HepG2 (cell line): ENCODE measurements around the gene MRFAP1L1. TPM values are rescaled to one million over a fixed set of nuclear protein-coding genes. Genes with fewer than 3 reads are reported as not detected.

Source experiments
- ATF1 ChIP-seq: IDR thresholded peaks from 2 replicates; pipeline ENCODE4 v1.6.1; 2016; ENCODE audit warnings: mild to moderate bottlenecking, control low read depth
- NFATC3 ChIP-seq: sonication (generic); formaldehyde crosslinking; IDR thresholded peaks from 2 replicates; pipeline ENCODE4 v1.5.1; 2020; ENCODE audit warnings: mild to moderate bottlenecking, missing genetic modification reagents
- RARG ChIP-seq: sonication (generic); formaldehyde crosslinking; IDR thresholded peaks from 2 replicates; pipeline ENCODE4 v1.4.0; 2020; ENCODE audit warnings: low read depth, mild to moderate bottlenecking, missing genetic modification reagents
- SAFB2 ChIP-seq: sonication (generic); formaldehyde crosslinking; IDR thresholded peaks from 2 replicates; pipeline ENCODE4 v1.5.1; 2020; ENCODE audit warnings: missing genetic modification reagents, low read depth, mild to moderate bottlenecking, borderline replicate concordance
- SNRNP70 ChIP-seq: fragments of 200-400 bp; formaldehyde crosslinking; IDR thresholded peaks from 2 replicates; pipeline ENCODE4 v1.6.1; 2017; ENCODE audit warnings: mild to moderate bottlenecking, low read depth, low read length, moderate library complexity
- ZBTB20 ChIP-seq: sonication (generic); formaldehyde crosslinking; IDR thresholded peaks from 2 replicates; pipeline ENCODE4 v1.8.1; 2023; ENCODE audit warnings: missing genetic modification reagents, low read depth, mild to moderate bottlenecking, borderline replicate concordance
- ZBTB8A ChIP-seq: sonication (generic); formaldehyde crosslinking; IDR thresholded peaks from 2 replicates; pipeline ENCODE4 v1.4.0; 2020; ENCODE audit warnings: mild to moderate bottlenecking, low read depth, missing genetic modification reagents, borderline replicate concordance
- ZFAT ChIP-seq: sonication (generic); formaldehyde crosslinking; conservative IDR thresholded peaks from 2 replicates; pipeline ENCODE4 v1.8.1; 2023; ENCODE audit warnings: missing genetic modification reagents, inconsistent platforms
- ZFP37 ChIP-seq: sonication (generic); formaldehyde crosslinking; IDR thresholded peaks from 2 replicates; pipeline ENCODE4 v1.4.0; 2020; ENCODE audit warnings: missing genetic modification reagents, borderline replicate concordance
- ZFX ChIP-seq: sonication (generic); formaldehyde crosslinking; IDR thresholded peaks from 2 replicates; pipeline ENCODE4 v1.4.0; 2020; ENCODE audit warnings: mild to moderate bottlenecking, low read depth, missing genetic modification reagents, moderate library complexity
- ZNF775 ChIP-seq: sonication (generic); formaldehyde crosslinking; IDR thresholded peaks from 2 replicates; pipeline ENCODE4 v1.4.0; 2020; ENCODE audit warnings: missing genetic modification reagents, mild to moderate bottlenecking, moderate library complexity, borderline replicate concordance
- polyA plus RNA-seq, 8 experiments: library from polyadenylated mRNA; depleted of rRNA in 3 of 8; stranded (reverse) in 7 of 8; unstranded in 1 of 8; fragments of >200 nt; fragmentation: Illumina TruSeq in 4 of 8; extraction: Trizol in 4 of 8; gene quantifications; 2 replicates each; pipeline versions ENCODE4 v1.2.1 to v1.2.3, GENCODE V29; 2011 to 2016; ENCODE audit warnings: low read depth in 4 of 8, missing spikeins in 1 of 8, mixed read lengths in 1 of 8; ENCODE audit not compliant: insufficient read depth in 1 of 8
- total RNA-seq, 5 experiments: library from RNA; depleted of rRNA; stranded (reverse); fragments of >200 nt; fragmentation: Illumina TruSeq; extraction: Trizol; gene quantifications; 2 replicates each; pipeline ENCODE4 v1.2.3, GENCODE V29; 2016; ENCODE audit warnings: low read depth in 1 of 5
- TF ChIP-seq, protein P1 (sequence below): sonication (generic); formaldehyde crosslinking; IDR thresholded peaks from 2 replicates; pipeline ENCODE4 v1.4.0; 2020; ENCODE audit warnings: mild to moderate bottlenecking, missing genetic modification reagents, borderline replicate concordance
- TF ChIP-seq, protein P2 (sequence below): sonication (generic); formaldehyde crosslinking; IDR thresholded peaks from 2 replicates; pipeline ENCODE4 v1.5.0; 2020; ENCODE audit warnings: mild to moderate bottlenecking, missing genetic modification reagents, borderline replicate concordance
- TF ChIP-seq, protein P3 (sequence below): sonication (generic); formaldehyde crosslinking; IDR thresholded peaks from 2 replicates; pipeline ENCODE4 v1.8.0; 2022; ENCODE audit warnings: missing genetic modification reagents, low read depth, mild to moderate bottlenecking, borderline replicate concordance

MRFAP1L1 gene
- total and polyA plus RNA-seq, 2 of the 13 experiments (the other 11 are each of a cell fraction or from before 2014, with no cell fraction given) = 44.8 to 76.6 TPM

DNA sequence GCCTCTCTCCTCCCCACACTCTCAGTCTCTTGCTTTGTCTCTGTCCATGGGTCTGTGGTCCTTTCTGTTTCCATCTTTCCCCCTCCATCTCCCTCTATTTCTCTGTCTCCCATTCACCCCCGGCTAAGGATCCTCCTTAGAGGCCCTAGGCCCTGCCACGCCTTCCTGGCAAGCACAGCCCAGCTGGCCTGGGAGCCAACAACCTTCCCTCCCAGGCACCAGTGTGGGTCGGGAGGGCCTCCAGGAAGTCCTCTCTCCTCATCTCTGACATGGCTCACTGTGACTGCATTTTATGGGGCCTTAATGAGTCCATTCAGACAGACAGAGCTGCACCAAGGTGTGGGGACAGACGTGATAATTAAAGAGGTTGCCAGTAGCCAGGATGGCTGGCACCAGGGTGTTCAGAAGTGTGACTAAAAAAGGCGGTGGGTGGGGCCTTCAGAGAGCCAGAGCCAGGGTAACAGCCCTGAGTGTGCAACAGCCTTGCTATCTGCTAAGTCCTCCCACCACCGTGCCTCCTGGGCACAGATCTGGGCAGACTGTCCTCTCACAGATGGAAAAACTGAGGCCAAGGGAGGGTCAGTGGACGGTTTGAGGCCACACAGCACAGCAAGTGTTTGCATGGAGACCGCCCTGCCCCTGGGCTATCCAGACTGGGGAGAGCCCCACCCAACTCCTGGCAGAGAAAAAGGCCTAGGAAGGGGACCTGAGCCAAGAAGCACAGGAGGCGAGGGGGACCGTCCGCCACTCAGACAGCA, 37.8 kb upstream of the MRFAP1L1 start (continued):
- TF ChIP-seq, protein P1, sequence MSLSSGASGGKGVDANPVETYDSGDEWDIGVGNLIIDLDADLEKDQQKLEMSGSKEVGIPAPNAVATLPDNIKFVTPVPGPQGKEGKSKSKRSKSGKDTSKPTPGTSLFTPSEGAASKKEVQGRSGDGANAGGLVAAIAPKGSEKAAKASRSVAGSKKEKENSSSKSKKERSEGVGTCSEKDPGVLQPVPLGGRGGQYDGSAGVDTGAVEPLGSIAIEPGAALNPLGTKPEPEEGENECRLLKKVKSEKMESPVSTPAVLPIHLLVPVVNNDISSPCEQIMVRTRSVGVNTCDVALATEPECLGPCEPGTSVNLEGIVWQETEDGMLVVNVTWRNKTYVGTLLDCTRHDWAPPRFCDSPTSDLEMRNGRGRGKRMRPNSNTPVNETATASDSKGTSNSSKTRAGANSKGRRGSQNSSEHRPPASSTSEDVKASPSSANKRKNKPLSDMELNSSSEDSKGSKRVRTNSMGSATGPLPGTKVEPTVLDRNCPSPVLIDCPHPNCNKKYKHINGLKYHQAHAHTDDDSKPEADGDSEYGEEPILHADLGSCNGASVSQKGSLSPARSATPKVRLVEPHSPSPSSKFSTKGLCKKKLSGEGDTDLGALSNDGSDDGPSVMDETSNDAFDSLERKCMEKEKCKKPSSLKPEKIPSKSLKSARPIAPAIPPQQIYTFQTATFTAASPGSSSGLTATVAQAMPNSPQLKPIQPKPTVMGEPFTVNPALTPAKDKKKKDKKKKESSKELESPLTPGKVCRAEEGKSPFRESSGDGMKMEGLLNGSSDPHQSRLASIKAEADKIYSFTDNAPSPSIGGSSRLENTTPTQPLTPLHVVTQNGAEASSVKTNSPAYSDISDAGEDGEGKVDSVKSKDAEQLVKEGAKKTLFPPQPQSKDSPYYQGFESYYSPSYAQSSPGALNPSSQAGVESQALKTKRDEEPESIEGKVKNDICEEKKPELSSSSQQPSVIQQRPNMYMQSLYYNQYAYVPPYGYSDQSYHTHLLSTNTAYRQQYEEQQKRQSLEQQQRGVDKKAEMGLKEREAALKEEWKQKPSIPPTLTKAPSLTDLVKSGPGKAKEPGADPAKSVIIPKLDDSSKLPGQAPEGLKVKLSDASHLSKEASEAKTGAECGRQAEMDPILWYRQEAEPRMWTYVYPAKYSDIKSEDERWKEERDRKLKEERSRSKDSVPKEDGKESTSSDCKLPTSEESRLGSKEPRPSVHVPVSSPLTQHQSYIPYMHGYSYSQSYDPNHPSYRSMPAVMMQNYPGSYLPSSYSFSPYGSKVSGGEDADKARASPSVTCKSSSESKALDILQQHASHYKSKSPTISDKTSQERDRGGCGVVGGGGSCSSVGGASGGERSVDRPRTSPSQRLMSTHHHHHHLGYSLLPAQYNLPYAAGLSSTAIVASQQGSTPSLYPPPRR (CRISPR knock-in tag) = no peak
- no peak for TF ChIP-seq ZFP37 (CRISPR knock-in tag)
- no peak for TF ChIP-seq ZNF775 (CRISPR knock-in tag)
- no peak for TF ChIP-seq SAFB2 (CRISPR knock-in tag)
- TF ChIP-seq, protein P2, sequence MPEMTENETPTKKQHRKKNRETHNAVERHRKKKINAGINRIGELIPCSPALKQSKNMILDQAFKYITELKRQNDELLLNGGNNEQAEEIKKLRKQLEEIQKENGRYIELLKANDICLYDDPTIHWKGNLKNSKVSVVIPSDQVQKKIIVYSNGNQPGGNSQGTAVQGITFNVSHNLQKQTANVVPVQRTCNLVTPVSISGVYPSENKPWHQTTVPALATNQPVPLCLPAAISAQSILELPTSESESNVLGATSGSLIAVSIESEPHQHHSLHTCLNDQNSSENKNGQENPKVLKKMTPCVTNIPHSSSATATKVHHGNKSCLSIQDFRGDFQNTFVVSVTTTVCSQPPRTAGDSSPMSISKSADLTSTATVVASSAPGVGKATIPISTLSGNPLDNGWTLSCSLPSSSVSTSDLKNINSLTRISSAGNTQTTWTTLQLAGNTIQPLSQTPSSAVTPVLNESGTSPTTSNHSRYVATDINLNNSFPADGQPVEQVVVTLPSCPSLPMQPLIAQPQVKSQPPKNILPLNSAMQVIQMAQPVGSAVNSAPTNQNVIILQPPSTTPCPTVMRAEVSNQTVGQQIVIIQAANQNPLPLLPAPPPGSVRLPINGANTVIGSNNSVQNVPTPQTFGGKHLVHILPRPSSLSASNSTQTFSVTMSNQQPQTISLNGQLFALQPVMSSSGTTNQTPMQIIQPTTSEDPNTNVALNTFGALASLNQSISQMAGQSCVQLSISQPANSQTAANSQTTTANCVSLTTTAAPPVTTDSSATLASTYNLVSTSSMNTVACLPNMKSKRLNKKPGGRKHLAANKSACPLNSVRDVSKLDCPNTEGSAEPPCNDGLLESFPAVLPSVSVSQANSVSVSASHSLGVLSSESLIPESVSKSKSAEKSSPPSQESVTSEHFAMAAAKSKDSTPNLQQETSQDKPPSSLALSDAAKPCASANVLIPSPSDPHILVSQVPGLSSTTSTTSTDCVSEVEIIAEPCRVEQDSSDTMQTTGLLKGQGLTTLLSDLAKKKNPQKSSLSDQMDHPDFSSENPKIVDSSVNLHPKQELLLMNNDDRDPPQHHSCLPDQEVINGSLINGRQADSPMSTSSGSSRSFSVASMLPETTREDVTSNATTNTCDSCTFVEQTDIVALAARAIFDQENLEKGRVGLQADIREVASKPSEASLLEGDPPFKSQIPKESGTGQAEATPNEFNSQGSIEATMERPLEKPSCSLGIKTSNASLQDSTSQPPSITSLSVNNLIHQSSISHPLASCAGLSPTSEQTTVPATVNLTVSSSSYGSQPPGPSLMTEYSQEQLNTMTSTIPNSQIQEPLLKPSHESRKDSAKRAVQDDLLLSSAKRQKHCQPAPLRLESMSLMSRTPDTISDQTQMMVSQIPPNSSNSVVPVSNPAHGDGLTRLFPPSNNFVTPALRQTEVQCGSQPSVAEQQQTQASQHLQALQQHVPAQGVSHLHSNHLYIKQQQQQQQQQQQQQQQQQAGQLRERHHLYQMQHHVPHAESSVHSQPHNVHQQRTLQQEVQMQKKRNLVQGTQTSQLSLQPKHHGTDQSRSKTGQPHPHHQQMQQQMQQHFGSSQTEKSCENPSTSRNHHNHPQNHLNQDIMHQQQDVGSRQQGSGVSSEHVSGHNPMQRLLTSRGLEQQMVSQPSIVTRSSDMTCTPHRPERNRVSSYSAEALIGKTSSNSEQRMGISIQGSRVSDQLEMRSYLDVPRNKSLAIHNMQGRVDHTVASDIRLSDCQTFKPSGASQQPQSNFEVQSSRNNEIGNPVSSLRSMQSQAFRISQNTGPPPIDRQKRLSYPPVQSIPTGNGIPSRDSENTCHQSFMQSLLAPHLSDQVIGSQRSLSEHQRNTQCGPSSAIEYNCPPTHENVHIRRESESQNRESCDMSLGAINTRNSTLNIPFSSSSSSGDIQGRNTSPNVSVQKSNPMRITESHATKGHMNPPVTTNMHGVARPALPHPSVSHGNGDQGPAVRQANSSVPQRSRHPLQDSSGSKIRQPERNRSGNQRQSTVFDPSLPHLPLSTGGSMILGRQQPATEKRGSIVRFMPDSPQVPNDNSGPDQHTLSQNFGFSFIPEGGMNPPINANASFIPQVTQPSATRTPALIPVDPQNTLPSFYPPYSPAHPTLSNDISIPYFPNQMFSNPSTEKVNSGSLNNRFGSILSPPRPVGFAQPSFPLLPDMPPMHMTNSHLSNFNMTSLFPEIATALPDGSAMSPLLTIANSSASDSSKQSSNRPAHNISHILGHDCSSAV (CRISPR knock-in tag) = no peak
- peak; percentile 81 for TF ChIP-seq ZFX (CRISPR knock-in tag)
- no peak for TF ChIP-seq RARG
- no peak for TF ChIP-seq ZFAT
- TF ChIP-seq ZBTB20 = no peak
- no peak for TF ChIP-seq NFATC3 (CRISPR knock-in tag)
- no peak for TF ChIP-seq ATF1 (CRISPR knock-in tag)
- no peak for TF ChIP-seq SNRNP70
- TF ChIP-seq, protein P3, sequence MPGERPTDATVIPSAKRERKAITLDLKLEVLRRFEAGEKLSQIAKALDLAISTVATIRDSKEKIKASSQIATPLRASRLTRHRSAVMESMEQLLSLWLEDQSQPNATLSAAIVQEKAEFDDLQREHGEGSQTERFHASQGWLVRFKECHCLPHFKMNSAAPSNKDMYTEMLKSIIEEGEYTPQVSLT (CRISPR knock-in tag) = no peak
- TF ChIP-seq ZBTB8A (CRISPR knock-in tag) = no peak
